Endothelial cell of umbilical vein (primary cell): ENCODE data around the gene SLC8A1. TPM values are rescaled to one million over a fixed set of nuclear protein-coding genes. Genes with fewer than 3 reads are reported as not detected.

Source experiments
- BruUV-seq: library from RNA; stranded (reverse); fragments of 400-500 nt; replicated peaks from 2 replicates; lab custom pipeline; 2021; lab: Mats Ljungman, UMichigan
- CTCF ChIA-PET: fragments of 300-600, 350-600 bp; sonication (Branson Sonifier 250); formaldehyde crosslinking; loops from one replicate; lab custom pipeline; 2021; ENCODE audit warnings: antibody characterized with exemption, inconsistent platforms; lab: Charles Lee
- POLR2A ChIA-PET: fragments of 300-600, 350-600 bp; sonication (Branson Sonifier 250); formaldehyde crosslinking; loops from one replicate; lab custom pipeline; 2021; ENCODE audit warnings: antibody characterized with exemption, inconsistent platforms; lab: Charles Lee
- DNase-seq: peaks from one replicate; pipeline ENCODE4 v3.0.0-alpha.2; 2011; ENCODE audit warnings: low read depth, low spot score
- FAIRE-seq: peaks from 2 replicates; lab custom pipeline; 2011; peaks lifted over from hg19 to GRCh38; lab: Jason Lieb, UNC
- H2AFZ ChIP-seq: 2 replicates; pipeline ENCODE4 v1.6.0; 2012; ENCODE audit warnings: low read depth, low read length, control low read depth, inconsistent platforms
- H3K27ac ChIP-seq: 2 replicates; pipeline ENCODE4 v1.5.1; 2011; ENCODE audit warnings: low read depth, mild to moderate bottlenecking, control low read depth, low read length, moderate library complexity; ENCODE audit not compliant: insufficient read depth
- H3K27me3 ChIP-seq, 2 experiments: 2 replicates each; pipeline versions ENCODE4 v1.6.0 to v1.6.1; 2011; ENCODE audit warnings: low read length in 2 of 2, mixed read lengths in 1 of 2; ENCODE audit not compliant: control insufficient read depth in 2 of 2, insufficient read depth in 2 of 2
- H3K36me3 ChIP-seq, 2 experiments: 2 replicates in 1 of 2; 3 replicates in 1 of 2; pipeline ENCODE4 v1.5.1; 2011; ENCODE audit warnings: low read length in 2 of 2, mild to moderate bottlenecking in 1 of 2, moderate library complexity in 1 of 2; ENCODE audit not compliant: control insufficient read depth in 2 of 2, insufficient read depth in 2 of 2; ENCODE audit errors: extremely low read depth in 1 of 2
- H3K4me1 ChIP-seq: 3 replicates; pipeline ENCODE4 v1.5.1; 2011; ENCODE audit warnings: mild to moderate bottlenecking, low read length; ENCODE audit not compliant: control insufficient read depth, insufficient read depth; ENCODE audit errors: extremely low read depth
- H3K4me2 ChIP-seq: 2 replicates; pipeline ENCODE4 v1.6.1; 2011; ENCODE audit warnings: low read length, control low read depth, mixed read lengths; ENCODE audit not compliant: insufficient read depth
- H3K4me3 ChIP-seq, 3 experiments: fragments of 200-600 bp in 1 of 3; sonication (generic), shearing (Covaris generic) in 1 of 3; replicated peaks in 1 of 3; 2 replicates each; pipeline ENCODE4 v1.5.1; 2011 to 2016; ENCODE audit warnings: control low read depth in 3 of 3, low read length in 3 of 3, mild to moderate bottlenecking in 2 of 3, inconsistent platforms in 1 of 3, low read depth in 1 of 3, moderate library complexity in 1 of 3; ENCODE audit not compliant: insufficient read depth in 1 of 3
- H3K79me2 ChIP-seq: 2 replicates; pipeline ENCODE4 v1.6.0; 2012; ENCODE audit warnings: low read length, inconsistent platforms; ENCODE audit not compliant: control insufficient read depth, insufficient read depth
- H3K9ac ChIP-seq: replicated peaks from 2 replicates; pipeline ENCODE3; 2011; ENCODE audit warnings: low read length, control low read depth; ENCODE audit not compliant: insufficient read depth; ENCODE audit errors: extremely low read depth
- H3K9me1 ChIP-seq: replicated peaks from 3 replicates; pipeline ENCODE4 v1.6.0; 2011; ENCODE audit warnings: mild to moderate bottlenecking, low read length; ENCODE audit not compliant: control insufficient read depth, insufficient read depth; ENCODE audit errors: extremely low read depth
- H3K9me3 ChIP-seq: replicated peaks from 2 replicates; pipeline ENCODE4 v1.5.1; 2012; ENCODE audit warnings: low read length, inconsistent platforms; ENCODE audit not compliant: control insufficient read depth, insufficient read depth
- H4K20me1 ChIP-seq: replicated peaks from 2 replicates; pipeline ENCODE3; 2011; ENCODE audit warnings: mild to moderate bottlenecking, low read length; ENCODE audit not compliant: control insufficient read depth, insufficient read depth; ENCODE audit errors: extremely low read depth
- CTCF ChIP-seq, 2 donors: IDR thresholded peaks; 1 replicate in 1 of 2; 2 replicates in 1 of 2; pipeline ENCODE4 v1.5.1; 2011; ENCODE audit warnings: low read length in 2 of 2, mild to moderate bottlenecking in 2 of 2, moderate library complexity in 2 of 2, control low read depth in 1 of 2, inconsistent platforms in 1 of 2, low read depth in 1 of 2; ENCODE audit not compliant: insufficient read depth in 1 of 2; ENCODE audit errors: extremely low read depth in 1 of 2
- EZH2 ChIP-seq: IDR thresholded peaks from 2 replicates; pipeline ENCODE4 v1.6.1; 2012; ENCODE audit warnings: borderline replicate concordance, low read depth, mild to moderate bottlenecking, moderate library complexity, low read length, inconsistent platforms; ENCODE audit not compliant: severe bottlenecking
- FOS ChIP-seq: IDR thresholded peaks from 2 replicates; pipeline ENCODE4 v1.6.1; 2011; ENCODE audit warnings: mild to moderate bottlenecking, low read length, moderate library complexity, borderline replicate concordance; ENCODE audit not compliant: insufficient read depth
- GATA2 ChIP-seq: IDR thresholded peaks from 2 replicates; pipeline ENCODE4 v1.7.0; 2011; ENCODE audit warnings: low read depth, mild to moderate bottlenecking, moderate library complexity, mixed read lengths, low read length; ENCODE audit not compliant: insufficient read length, insufficient read depth
- MYC ChIP-seq: IDR thresholded peaks from one replicate; pipeline ENCODE4 v1.6.1; 2011; ENCODE audit warnings: mild to moderate bottlenecking, low read depth, low read length
- POLR2AphosphoS5 ChIP-seq: IDR thresholded peaks from 2 replicates; pipeline ENCODE4 v1.6.1; 2012; ENCODE audit warnings: low read depth, mild to moderate bottlenecking, control low read depth, low read length, moderate library complexity; ENCODE audit not compliant: insufficient read depth
- dilution Hi-C: fragments of 300-500 bp; cut with MboI; formaldehyde crosslinking; loops from one replicate; pipeline ENCODE4 v1.15.0; 2019; ENCODE audit warnings: low sequenced_read_pairs; ENCODE audit not compliant: extremely low pct_ligation_motif_present
- intact Hi-C: fragments of 100-400 bp; cut with micrococcal nuclease; formaldehyde crosslinking; loops from one replicate; pipeline ENCODE4 v1.10.0; 2022
- polyA plus RNA-seq, 4 experiments: library from polyadenylated mRNA; depleted of rRNA in 3 of 4; stranded (reverse) in 3 of 4; unstranded in 1 of 4; fragments of >200 nt; gene quantifications; 2 replicates each; pipeline versions ENCODE4 v1.2.1 to v1.2.3, GENCODE V29; 2011 to 2012; ENCODE audit warnings: missing spikeins in 1 of 4
- total RNA-seq: library from RNA; stranded (reverse); gene quantifications from 2 replicates; pipeline ENCODE4 v1.2.3, GENCODE V29; 2021

The SLC8A1 gene
- total and polyA plus RNA-seq, 2 donors (not counting 3 experiments of a cell fraction or from before 2014, with no cell fraction given), result 0.19 to 1.8 TPM

DNA sequence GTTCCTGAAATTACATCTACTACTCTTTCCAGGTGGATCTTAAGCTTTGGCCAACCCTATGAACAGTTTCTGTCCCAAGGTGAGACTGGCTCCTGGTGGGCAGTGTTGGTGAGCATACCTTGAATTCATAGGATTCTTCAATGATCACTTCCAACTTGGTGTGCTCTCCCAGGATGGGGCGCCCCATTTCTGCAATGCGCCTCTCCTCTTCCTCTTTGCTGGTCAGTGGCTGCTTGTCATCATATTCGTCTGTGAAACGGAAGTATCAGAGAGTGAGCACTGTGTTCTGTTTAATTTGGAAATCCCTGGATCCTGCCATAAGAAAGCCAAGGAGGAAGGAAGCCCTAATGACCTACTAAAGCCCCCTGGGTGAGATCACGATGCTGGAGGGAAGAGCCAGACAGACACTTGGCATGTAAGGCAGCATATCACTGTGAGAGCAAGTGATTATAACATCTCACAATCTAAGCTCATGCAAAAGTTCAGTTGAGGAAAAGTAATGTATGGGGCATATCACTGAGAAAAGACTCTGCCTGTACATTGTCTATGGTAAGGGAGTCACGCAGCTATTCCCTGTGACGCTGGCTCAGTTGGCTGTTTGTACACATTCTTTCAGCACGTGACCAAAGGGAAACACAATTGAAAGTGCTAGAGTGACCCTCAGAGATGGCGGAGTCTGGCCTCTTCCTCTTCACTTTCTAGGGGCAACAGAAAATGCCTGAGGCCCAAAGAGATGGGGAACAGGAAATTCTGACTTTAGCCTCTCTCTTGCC, 287.0 kb downstream of the SLC8A1 start:
- no peak for TF ChIP-seq FOS
- TF ChIP-seq GATA2, result no peak
- no peak for TF ChIP-seq MYC
- TF ChIP-seq POLR2AphosphoS5, result no peak
- TF ChIP-seq EZH2, result no peak
- TF ChIP-seq CTCF (IDR thresholded peaks at IDR 0.05; ENCODE audit: extremely low read depth in 1 of 2, insufficient read depth in 1 of 2, low read depth in 1 of 2, low read length in 2 of 2), result no peak
- dilution Hi-C loops (no loop called here), intact Hi-C loops (no loop called here)
- Histone ChIP-seq H3K79me2 (no peaks in the 10 kb centered on the region), H3K4me1 (peaks cover 7% of the 10 kb centered on the region), H3K27me3 (no peaks in the 10 kb centered on the region), H3K4me3 (no peak overlapping the region), H2AFZ (no peak overlapping the region), H3K27ac (no peak overlapping the region), H4K20me1 (no peaks in the 10 kb centered on the region), H3K4me2 (no peak overlapping the region), H3K36me3 (no peaks in the 10 kb centered on the region), H3K9me1 (no peaks in the 10 kb centered on the region), H3K9me3 (no peaks in the 10 kb centered on the region), H3K9ac (no peak overlapping the region)
- ChIA-PET POLR2A (no interaction called here), CTCF (interaction anchor here (1.0 kb wide), 1 partner anchor 11 kb away, joined by 3 read pairs; no protein-coding TSS in a partner anchor)
- peak; percentile 12 for DNase-seq
- FAIRE-seq, result no peak
- BruUV-seq, result no TSS peak
